ENCODE results near the gene PMIS2.
"Not testable (repeated sequence)": the region's sequence is repeated elsewhere in the genome, so short reads cannot be mapped to it uniquely, and the experiment has no call there.

The PMIS2 gene

GRCh38 chr19:35592226-35592625, 6.3 kb downstream of the PMIS2 start:
- H3K4me1 ChIP-seq (ENCODE audit: insufficient read depth, low read length) = no peaks in the 10 kb centered on the region
- H3K9me3 ChIP-seq (ENCODE audit: control insufficient read depth, insufficient read depth, low read length) = no peaks in the 10 kb centered on the region
- no peak overlapping the region for H3K9ac ChIP-seq (ENCODE audit: low read depth, low read length)
- no peaks in the 10 kb centered on the region for H3K36me3 ChIP-seq (ENCODE audit: insufficient read depth, low read length)

GRCh38 chr19:35595026-35595425, 9.1 kb downstream of the PMIS2 start:
- not testable (repeated sequence) for H3K9ac ChIP-seq (ENCODE audit: low read depth, low read length); H3K9me3 ChIP-seq (ENCODE audit: control insufficient read depth, insufficient read depth, low read length); H3K36me3 ChIP-seq (ENCODE audit: insufficient read depth, low read length); H3K4me1 ChIP-seq (ENCODE audit: insufficient read depth, low read length)

GRCh38 chr19:35595928-35596327, 10.0 kb downstream of the PMIS2 start:
- H3K9me3 ChIP-seq (ENCODE audit: control insufficient read depth, insufficient read depth, low read length) = no peaks in the 10 kb centered on the region
- no peaks in the 10 kb centered on the region for H3K36me3 ChIP-seq (ENCODE audit: insufficient read depth, low read length)
- H3K4me1 ChIP-seq (ENCODE audit: insufficient read depth, low read length) = no peaks in the 10 kb centered on the region
- no peak overlapping the region for H3K9ac ChIP-seq (ENCODE audit: low read depth, low read length)

GRCh38 chr19:35596366-35596999, 10.5 kb downstream of the PMIS2 start:
- Histone ChIP-seq H3K4me1 (ENCODE audit: insufficient read depth, low read length) (no peaks in the 10 kb centered on the region), H3K36me3 (ENCODE audit: insufficient read depth, low read length) (no peaks in the 10 kb centered on the region), H3K9ac (ENCODE audit: low read depth, low read length) (no peak overlapping the region), H3K9me3 (ENCODE audit: control insufficient read depth, insufficient read depth, low read length) (no peaks in the 10 kb centered on the region)

- H3K9ac ChIP-seq (ENCODE audit: low read depth, low read length) = no peak overlapping the region
- no peaks in the 10 kb centered on the region for H3K36me3 ChIP-seq (ENCODE audit: insufficient read depth, low read length)
- H3K9me3 ChIP-seq (ENCODE audit: control insufficient read depth, insufficient read depth, low read length) = peaks cover 3% of the 10 kb centered on the region; the same call in 1 of the 2 replicates
- H3K4me1 ChIP-seq (ENCODE audit: insufficient read depth, low read length) = no peaks in the 10 kb centered on the region
Observed at GRCh38 chr19:35601971-35602370, 16.0 kb downstream of the PMIS2 start.

- not testable (repeated sequence) for H3K9me3 ChIP-seq (ENCODE audit: control insufficient read depth, insufficient read depth, low read length); H3K4me1 ChIP-seq (ENCODE audit: insufficient read depth, low read length); H3K36me3 ChIP-seq (ENCODE audit: insufficient read depth, low read length); H3K9ac ChIP-seq (ENCODE audit: low read depth, low read length)
Observed at GRCh38 chr19:35604436-35604835, 18.5 kb downstream of the PMIS2 start.

GRCh38 chr19:35607170-35607569, 21.2 kb downstream of the PMIS2 start:
- H3K36me3 ChIP-seq (ENCODE audit: insufficient read depth, low read length); H3K4me1 ChIP-seq (ENCODE audit: insufficient read depth, low read length); H3K9me3 ChIP-seq (ENCODE audit: control insufficient read depth, insufficient read depth, low read length); H3K9ac ChIP-seq (ENCODE audit: low read depth, low read length): not testable (repeated sequence)

- Histone ChIP-seq H3K9ac (ENCODE audit: low read depth, low read length) (no peak overlapping the region), H3K4me1 (ENCODE audit: insufficient read depth, low read length) (no peaks in the 10 kb centered on the region), H3K9me3 (ENCODE audit: control insufficient read depth, insufficient read depth, low read length) (peaks cover 10% of the 10 kb centered on the region), H3K36me3 (ENCODE audit: insufficient read depth, low read length) (no peaks in the 10 kb centered on the region)
Observed at GRCh38 chr19:35607661-35608060, 21.7 kb downstream of the PMIS2 start.

GRCh38 chr19:35608251-35608650, 22.3 kb downstream of the PMIS2 start:
- Histone ChIP-seq H3K9me3 (ENCODE audit: control insufficient read depth, insufficient read depth, low read length) (peaks cover 10% of the 10 kb centered on the region), H3K9ac (ENCODE audit: low read depth, low read length) (no peak overlapping the region), H3K4me1 (ENCODE audit: insufficient read depth, low read length) (no peaks in the 10 kb centered on the region), H3K36me3 (ENCODE audit: insufficient read depth, low read length) (no peaks in the 10 kb centered on the region)

GRCh38 chr19:35609851-35610353, 23.9 kb downstream of the PMIS2 start:
- H3K9ac ChIP-seq (ENCODE audit: low read depth, low read length) = no peak overlapping the region
- no peaks in the 10 kb centered on the region for H3K4me1 ChIP-seq (ENCODE audit: insufficient read depth, low read length)
- no peaks in the 10 kb centered on the region for H3K36me3 ChIP-seq (ENCODE audit: insufficient read depth, low read length)
- peaks cover 10% of the 10 kb centered on the region for H3K9me3 ChIP-seq (ENCODE audit: control insufficient read depth, insufficient read depth, low read length)

- Histone ChIP-seq H3K9ac (ENCODE audit: low read depth, low read length) (peak overlapping the region; percentile 73; the same call in 1 of the 2 replicates), H3K9me3 (ENCODE audit: control insufficient read depth, insufficient read depth, low read length) (peaks cover 5% of the 10 kb centered on the region; the same call in 1 of the 2 replicates), H3K36me3 (ENCODE audit: insufficient read depth, low read length) (no peaks in the 10 kb centered on the region; the same call in 1 of the 2 replicates), H3K4me1 (ENCODE audit: insufficient read depth, low read length) (no peaks in the 10 kb centered on the region)
Observed at GRCh38 chr19:35612224-35612558, 26.2 kb downstream of the PMIS2 start.

GRCh38 chr19:35612559-35613321, 26.8 kb downstream of the PMIS2 start, which contains the start of gene HAUS5:
Gene HAUS5 (plus strand): TSS chr19:35612735. CDS start chr19:35612795, 60 bp downstream.
- Histone ChIP-seq H3K9me3 (ENCODE audit: control insufficient read depth, insufficient read depth, low read length) (peaks cover under 1% of the 10 kb centered on the region; the same call in 1 of the 2 replicates), H3K4me1 (ENCODE audit: insufficient read depth, low read length) (no peaks in the 10 kb centered on the region), H3K9ac (ENCODE audit: low read depth, low read length) (peak within 1 kb of the TSS; percentile 73), H3K36me3 (ENCODE audit: insufficient read depth, low read length) (peaks cover 3% of the 10 kb centered on the region; the same call in 1 of the 2 replicates)

GRCh38 chr19:35613574-35613973, 27.6 kb downstream of the PMIS2 start:
- Histone ChIP-seq H3K9me3 (ENCODE audit: control insufficient read depth, insufficient read depth, low read length) (no peaks in the 10 kb centered on the region), H3K36me3 (ENCODE audit: insufficient read depth, low read length) (peaks cover 3% of the 10 kb centered on the region; the same call in 1 of the 2 replicates), H3K4me1 (ENCODE audit: insufficient read depth, low read length) (no peaks in the 10 kb centered on the region), H3K9ac (ENCODE audit: low read depth, low read length) (no peak overlapping the region)

- Histone ChIP-seq H3K9ac (ENCODE audit: low read depth, low read length) (no peak overlapping the region), H3K4me1 (ENCODE audit: insufficient read depth, low read length) (no peaks in the 10 kb centered on the region), H3K9me3 (ENCODE audit: control insufficient read depth, insufficient read depth, low read length) (no peaks in the 10 kb centered on the region), H3K36me3 (ENCODE audit: insufficient read depth, low read length) (peaks cover 3% of the 10 kb centered on the region; the same call in 1 of the 2 replicates)
Observed at GRCh38 chr19:35615036-35615435, 29.1 kb downstream of the PMIS2 start.

- Histone ChIP-seq H3K4me1 (ENCODE audit: insufficient read depth, low read length) (no peaks in the 10 kb centered on the region), H3K36me3 (ENCODE audit: insufficient read depth, low read length) (peaks cover 3% of the 10 kb centered on the region; the same call in 1 of the 2 replicates), H3K9ac (ENCODE audit: low read depth, low read length) (no peak overlapping the region), H3K9me3 (ENCODE audit: control insufficient read depth, insufficient read depth, low read length) (no peaks in the 10 kb centered on the region)
Observed at GRCh38 chr19:35618857-35619256, 32.9 kb downstream of the PMIS2 start.
